Rectal smooth muscle tissue (tissue), 1 donor: ENCODE results near the gene ERN2.

Source experiments
- H3K27ac ChIP-seq: one replicate; pipeline ENCODE4 v1.7.0; 2013; ENCODE audit warnings: low read depth, low read length, inconsistent platforms
- H3K27me3 ChIP-seq: one replicate; pipeline ENCODE4 v1.7.0; 2013; ENCODE audit warnings: low read length; ENCODE audit not compliant: control insufficient read depth, insufficient read depth
- H3K36me3 ChIP-seq: one replicate; pipeline ENCODE4 v1.7.0; 2013; ENCODE audit warnings: low read length; ENCODE audit not compliant: control insufficient read depth, insufficient read depth
- H3K4me1 ChIP-seq: one replicate; pipeline ENCODE4 v1.7.0; 2013; ENCODE audit warnings: low read length; ENCODE audit not compliant: control insufficient read depth, insufficient read depth
- H3K4me3 ChIP-seq: one replicate; pipeline ENCODE4 v1.7.0; 2013; ENCODE audit warnings: low read length
- H3K9ac ChIP-seq: one replicate; pipeline ENCODE4 v1.7.0; 2013; ENCODE audit warnings: low read length

The ERN2 gene

DNA sequence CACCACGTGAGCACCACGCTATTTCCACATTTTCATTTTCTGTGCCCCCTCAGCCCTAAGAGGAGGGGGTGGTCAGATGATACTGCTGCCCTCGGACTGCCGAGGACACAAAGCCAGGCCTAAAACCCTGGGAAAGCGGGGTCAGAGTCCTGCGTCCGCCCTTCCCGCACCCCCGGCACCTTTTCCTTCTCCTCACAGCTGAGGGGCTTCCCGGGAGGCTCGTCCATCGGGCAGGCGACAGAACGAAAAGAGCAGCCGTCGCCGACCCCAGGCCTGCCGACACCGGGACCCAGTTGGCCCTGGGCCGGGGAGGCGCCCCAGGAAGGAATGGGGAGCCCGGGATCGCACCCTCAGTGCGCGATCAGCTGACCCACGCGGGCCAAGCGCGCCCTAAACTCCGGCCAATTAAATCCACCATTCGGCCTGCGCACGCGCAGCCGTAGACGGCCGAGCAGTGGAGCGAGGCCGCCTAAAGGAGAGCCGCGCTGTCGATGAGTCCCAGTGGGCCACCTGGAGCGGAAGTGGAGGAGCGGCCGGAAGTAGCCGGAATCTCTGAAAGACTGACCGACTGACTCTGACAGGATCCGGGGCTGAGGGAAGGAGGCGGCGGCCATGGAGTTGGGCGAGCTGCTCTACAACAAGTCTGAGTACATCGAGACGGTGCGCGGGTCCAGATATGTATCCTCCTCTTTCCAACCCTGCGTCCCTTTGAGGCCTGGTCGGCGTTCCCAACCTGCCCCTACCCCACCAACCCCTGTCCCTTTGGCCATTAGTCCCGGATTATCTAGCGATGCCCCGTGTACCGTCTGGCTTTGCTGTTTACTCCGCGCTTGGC is 71.9 kb downstream of the ERN2 start, which contains the start of the genes DCTN5 and PALB2:
Gene DCTN5, plus strand, starts transcription at position 536 of the 835 bp plus-strand sequence. Its CDS starts 77 bp downstream, at position 613.
Gene PALB2, minus strand, starts transcription at position 380 of the 835 bp plus-strand sequence. Its CDS starts 153 bp downstream, at position 227.
- peaks cover 3% of the 10 kb centered on the region for H3K4me1 ChIP-seq
- H3K9ac ChIP-seq = peak within 1 kb of the TSS; percentile 76
- H3K36me3 ChIP-seq = peaks cover 2% of the 10 kb centered on the region
- H3K4me3 ChIP-seq = peak within 1 kb of the TSS; percentile 98
- H3K27me3 ChIP-seq = no peaks in the 10 kb centered on the region
- H3K27ac ChIP-seq = peak within 1 kb of the TSS; percentile 91

DNA sequence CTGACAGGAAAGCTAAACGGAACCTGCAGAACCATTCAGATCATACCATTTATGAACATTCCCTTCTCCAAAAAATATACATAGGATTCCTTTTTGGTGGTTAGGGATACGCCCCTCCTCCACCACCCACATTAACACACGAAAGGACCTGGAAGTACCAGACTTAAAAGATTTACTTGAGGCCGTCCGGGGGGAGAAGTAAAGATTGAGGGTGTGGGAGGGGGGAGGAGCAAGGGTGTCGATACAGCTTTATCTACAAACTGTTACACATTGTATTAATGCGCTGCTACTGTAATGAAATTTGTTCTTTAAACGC is 72.4 kb downstream of the ERN2 start:
- no peaks in the 10 kb centered on the region for H3K27me3 ChIP-seq
- H3K4me1 ChIP-seq = peaks cover 3% of the 10 kb centered on the region
- H3K36me3 ChIP-seq = peaks cover 2% of the 10 kb centered on the region
- H3K27ac ChIP-seq = peak overlapping the region; percentile 62
- peak overlapping the region; percentile 36 for H3K9ac ChIP-seq
- H3K4me3 ChIP-seq = peak overlapping the region; percentile 98
